HEK293T (cell line): ENCODE data around the gene KSR2.

ENCODE experiments used
- BHLHE40 ChIP-seq: fragments of 450-650 bp; IDR thresholded peaks from 2 replicates; pipeline ENCODE4 v1.6.1; 2016; ENCODE audit warnings: mild to moderate bottlenecking, moderate library complexity, borderline replicate concordance
- CTBP1 ChIP-seq: fragments of 450-650 bp; IDR thresholded peaks from 2 replicates; pipeline ENCODE4 v1.6.1; 2016; ENCODE audit warnings: borderline replicate concordance
- ELF4 ChIP-seq: fragments of 450-650 bp; IDR thresholded peaks from 2 replicates; pipeline ENCODE4 v1.6.1; 2017; ENCODE audit warnings: antibody characterized with exemption
- FOXA1 ChIP-seq: fragments of 450-650 bp; IDR thresholded peaks from 2 replicates; pipeline ENCODE4 v1.6.1; 2016; ENCODE audit warnings: mild to moderate bottlenecking
- FOXK2 ChIP-seq: fragments of 450-650 bp; IDR thresholded peaks from 2 replicates; pipeline ENCODE4 v1.6.1; 2016; ENCODE audit warnings: mild to moderate bottlenecking
- FOXM1 ChIP-seq: fragments of 450-650 bp; IDR thresholded peaks from 2 replicates; pipeline ENCODE4 v1.6.1; 2017; ENCODE audit warnings: mild to moderate bottlenecking, borderline replicate concordance
- HDGF ChIP-seq: fragments of 450-650 bp; IDR thresholded peaks from 2 replicates; pipeline ENCODE4 v1.6.1; 2017; ENCODE audit warnings: antibody characterized with exemption, borderline replicate concordance
- L3MBTL2 ChIP-seq: fragments of 450-650 bp; conservative IDR thresholded peaks from 2 replicates; pipeline ENCODE4 v1.6.1; 2016; ENCODE audit warnings: mild to moderate bottlenecking
- PKNOX1 ChIP-seq: fragments of 450-650 bp; IDR thresholded peaks from 2 replicates; pipeline ENCODE4 v1.6.1; 2016
- SP1 ChIP-seq: fragments of 450-650 bp; IDR thresholded peaks from 2 replicates; pipeline ENCODE4 v1.6.1; 2017
- SUZ12 ChIP-seq: fragments of 450-650 bp; IDR thresholded peaks from 2 replicates; pipeline ENCODE4 v1.6.1; 2016; ENCODE audit warnings: mild to moderate bottlenecking
- TARDBP ChIP-seq: fragments of 450-650 bp; IDR thresholded peaks from 2 replicates; pipeline ENCODE4 v1.6.1; 2016
- ZNF384 ChIP-seq: fragments of 450-650 bp; IDR thresholded peaks from 2 replicates; pipeline ENCODE4 v1.6.1; 2016

DNA sequence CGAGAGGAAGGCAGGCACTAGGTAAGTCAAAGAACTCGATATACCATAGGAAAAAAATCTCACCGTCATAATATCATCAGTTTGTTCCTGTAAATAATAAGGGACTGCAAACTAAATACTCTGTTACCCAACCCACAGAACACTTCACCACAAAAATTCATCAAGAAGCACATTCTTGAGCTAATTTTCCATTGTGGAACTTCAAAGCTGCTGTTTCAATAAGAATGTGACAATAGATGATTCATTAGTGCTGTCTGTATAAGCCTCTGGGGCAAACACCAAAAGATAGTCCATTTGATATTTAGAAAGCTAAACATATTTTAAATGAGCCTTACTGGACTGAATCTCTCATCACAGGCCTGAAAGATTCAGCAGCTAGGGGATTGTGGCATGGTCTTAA lies 219.4 kb downstream of the KSR2 start:
- no peak for TF ChIP-seq FOXA1
- no peak for TF ChIP-seq SP1
- no peak for TF ChIP-seq PKNOX1
- no peak for TF ChIP-seq FOXM1
- TF ChIP-seq TARDBP: no peak
- no peak for TF ChIP-seq HDGF
- no peak for TF ChIP-seq SUZ12
- TF ChIP-seq CTBP1: no peak
- no peak for TF ChIP-seq ELF4
- no peak for TF ChIP-seq FOXK2
- TF ChIP-seq L3MBTL2: no peak
- TF ChIP-seq BHLHE40: no peak
- no peak for TF ChIP-seq ZNF384
